VCaP (cell line): ENCODE results near the gene ADAMTSL2.

ENCODE experiments used
- H3K27ac ChIP-seq: fragments of 450-650 bp; 2 replicates; pipeline ENCODE4 v1.5.1; 2017
- CTCF ChIP-seq: fragments of 450-650 bp; conservative IDR thresholded peaks from 2 replicates; pipeline ENCODE4 v1.5.1; 2017; ENCODE audit warnings: mild to moderate bottlenecking, moderate library complexity

The ADAMTSL2 gene

GRCh38 chr9:133511607-133512006 lies 22.9 kb upstream of the ADAMTSL2 start:
- TF ChIP-seq CTCF, result no peak

DNA sequence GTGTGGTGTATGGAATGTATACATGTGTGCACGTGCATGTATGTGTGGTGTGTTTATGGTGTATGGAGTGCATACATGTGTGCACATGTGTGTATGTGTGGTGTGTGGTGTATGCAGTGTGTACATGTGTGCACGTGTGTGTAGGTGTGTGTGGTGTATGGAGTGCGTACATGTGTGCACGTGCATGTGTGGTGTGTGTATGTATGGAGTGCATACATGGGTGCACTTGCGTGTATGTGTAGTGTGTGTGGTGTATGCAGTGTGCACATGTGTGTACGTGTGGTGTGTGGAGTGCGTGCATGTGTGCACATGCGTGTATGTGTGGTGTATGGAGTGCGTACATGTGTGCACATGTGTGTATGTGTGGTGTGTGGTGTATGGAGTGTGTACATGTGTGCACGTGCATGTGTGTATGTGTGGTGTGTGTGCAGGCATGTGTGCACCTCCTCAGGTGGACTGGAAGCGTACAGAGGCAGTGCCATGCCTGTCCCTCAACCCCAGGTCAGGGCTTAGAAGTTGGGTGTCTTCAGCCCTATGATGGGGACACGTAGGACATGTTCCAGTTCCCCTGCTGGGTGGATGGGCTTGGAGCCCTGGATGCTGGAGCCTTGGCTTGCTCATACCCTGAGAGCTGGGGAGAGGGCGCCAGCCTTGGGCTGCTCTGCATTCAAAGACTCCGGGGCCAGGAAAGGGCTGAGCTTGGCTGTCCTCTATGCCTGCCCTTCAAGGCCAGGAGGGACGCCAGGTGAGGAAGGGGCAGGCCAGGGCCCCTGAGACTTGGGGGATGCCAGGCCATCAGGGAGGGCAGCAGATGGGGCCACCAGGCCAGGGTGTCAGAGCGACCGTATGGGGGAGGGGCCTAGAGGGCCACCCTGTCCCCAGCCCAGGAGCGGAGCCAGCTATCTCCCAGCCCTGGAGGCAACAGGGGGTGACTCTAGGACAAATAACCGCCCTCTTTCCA lies 22.0 kb upstream of the ADAMTSL2 start:
- no peak for TF ChIP-seq CTCF
- H3K27ac ChIP-seq, result no peak overlapping the region

More at GRCh38 chr9:133511607-133512006, 22.9 kb upstream of the ADAMTSL2 start:
- no peak overlapping the region for H3K27ac ChIP-seq

- no peak for TF ChIP-seq CTCF
- no peak overlapping the region for H3K27ac ChIP-seq
Observed at GRCh38 chr9:133513214-133514100, 21.0 kb upstream of the ADAMTSL2 start.

GRCh38 chr9:133514460-133515239 lies 19.9 kb upstream of the ADAMTSL2 start:
- no peak overlapping the region for H3K27ac ChIP-seq
- no peak for TF ChIP-seq CTCF

- H3K27ac ChIP-seq, result no peak overlapping the region
- no peak for TF ChIP-seq CTCF
Observed at GRCh38 chr9:133515240-133515610, 19.3 kb upstream of the ADAMTSL2 start.

- TF ChIP-seq CTCF, result no peak
- H3K27ac ChIP-seq, result no peak overlapping the region
Observed at GRCh38 chr9:133515615-133516255, 18.8 kb upstream of the ADAMTSL2 start.
